ENCODE measurements around the gene MTHFD2L.

The MTHFD2L gene

DNA sequence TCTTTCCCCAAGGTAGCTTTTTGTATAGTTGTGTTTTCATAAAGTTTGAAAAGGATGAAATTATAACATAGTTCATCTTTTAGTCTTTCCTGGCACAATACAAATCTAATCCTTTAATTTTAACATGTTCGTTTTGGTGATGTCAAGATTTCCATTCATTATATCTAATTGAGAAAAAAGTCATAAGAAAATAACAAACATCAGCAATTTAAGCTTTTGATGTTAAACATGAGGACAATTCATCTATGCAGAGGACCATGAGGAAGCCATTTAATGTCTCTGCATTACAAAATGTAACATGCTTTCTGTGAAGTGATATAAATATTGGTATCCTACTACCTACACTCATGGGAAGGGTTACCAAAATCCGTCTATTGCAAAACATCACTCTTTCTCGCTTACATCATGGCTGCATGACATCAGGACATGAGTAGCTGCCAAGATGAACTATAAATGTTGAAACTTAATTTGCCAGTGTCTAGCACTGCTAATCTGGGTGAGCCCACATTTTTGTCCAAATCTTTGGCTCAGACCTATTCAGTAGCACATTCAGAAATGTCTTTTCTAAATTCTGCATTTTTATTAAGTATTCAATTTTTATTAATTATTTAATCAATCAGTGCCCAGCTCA is 159.8 kb downstream of the MTHFD2L start:
- Histone ChIP-seq H3K27me3 (ENCODE audit: low read length) (no peaks in the 10 kb centered on the region), H3F3A (ENCODE audit: insufficient read depth) (no peaks in the 10 kb centered on the region), H3K79me2 (ENCODE audit: insufficient read depth, low read length) (no peaks in the 10 kb centered on the region), H3K36me3 (ENCODE audit: low read length) (no peaks in the 10 kb centered on the region), H4K20me1 (ENCODE audit: low read depth, low read length) (no peaks in the 10 kb centered on the region), H3K9me3 (ENCODE audit: insufficient read depth, low read length) (no peaks in the 10 kb centered on the region), H3K27ac (ENCODE audit: low read depth, low read length) (no peak overlapping the region), H3K4me2 (ENCODE audit: low read depth, low read length, poor library complexity, severe bottlenecking) (no peak overlapping the region), H3K9me2 (replicated peaks; ENCODE audit: insufficient read depth, low read length) (no peaks in the 10 kb centered on the region), H3K4me3 (ENCODE audit: insufficient read depth, low read length, poor library complexity, severe bottlenecking) (no peak overlapping the region), H2AFZ (ENCODE audit: low read depth, low read length, severe bottlenecking) (no peak overlapping the region), H3K9ac (ENCODE audit: low read length) (no peak overlapping the region)
- TF ChIP-seq EZH2phosphoT487 (conservative IDR thresholded peaks at IDR 0.05; ENCODE audit: low read length), result no peak
- no peak for TF ChIP-seq CTCF (IDR thresholded peaks at IDR 0.05; ENCODE audit: insufficient read depth, low read length, poor library complexity, severe bottlenecking)

- Histone ChIP-seq H3F3A (ENCODE audit: insufficient read depth) (no peaks in the 10 kb centered on the region), H3K4me3 (ENCODE audit: insufficient read depth, low read length, poor library complexity, severe bottlenecking) (no peak overlapping the region), H3K9me2 (replicated peaks; ENCODE audit: insufficient read depth, low read length) (no peaks in the 10 kb centered on the region), H2AFZ (ENCODE audit: low read depth, low read length, severe bottlenecking) (no peak overlapping the region), H3K27ac (ENCODE audit: low read depth, low read length) (no peak overlapping the region), H3K36me3 (ENCODE audit: low read length) (no peaks in the 10 kb centered on the region), H3K79me2 (ENCODE audit: insufficient read depth, low read length) (no peaks in the 10 kb centered on the region), H4K20me1 (ENCODE audit: low read depth, low read length) (no peaks in the 10 kb centered on the region), H3K4me2 (ENCODE audit: low read depth, low read length, poor library complexity, severe bottlenecking) (no peak overlapping the region), H3K27me3 (ENCODE audit: low read length) (no peaks in the 10 kb centered on the region), H3K9ac (ENCODE audit: low read length) (no peak overlapping the region), H3K9me3 (ENCODE audit: insufficient read depth, low read length) (no peaks in the 10 kb centered on the region)
- TF ChIP-seq EZH2phosphoT487 (conservative IDR thresholded peaks at IDR 0.05; ENCODE audit: low read length) (no peak), CTCF (IDR thresholded peaks at IDR 0.05; ENCODE audit: insufficient read depth, low read length, poor library complexity, severe bottlenecking) (no peak)
These were observed 160.4 kb downstream of the MTHFD2L start for GRCh38 chr4:74318276-74318675.

DNA sequence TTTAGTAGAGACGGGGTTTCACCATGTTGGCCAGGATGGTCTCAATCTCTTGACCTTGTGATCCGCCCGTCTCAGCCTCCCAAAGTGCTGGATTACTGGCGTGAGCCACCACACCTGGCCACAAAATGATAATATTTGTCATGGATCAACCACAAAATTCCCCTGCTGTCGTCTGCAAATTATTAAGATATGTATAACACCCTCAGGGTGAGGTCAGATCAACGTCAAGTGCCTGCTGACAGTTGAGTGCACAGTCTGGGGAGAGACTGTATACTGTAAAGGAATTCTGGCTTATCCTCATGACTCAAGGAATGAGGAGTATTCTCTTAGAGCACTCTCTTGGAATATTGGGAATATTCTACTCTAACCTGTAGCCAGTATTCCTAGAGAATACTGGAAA is 161.6 kb downstream of the MTHFD2L start:
- H3K4me2 ChIP-seq (ENCODE audit: low read depth, low read length, poor library complexity, severe bottlenecking), result no peak overlapping the region
- H2AFZ ChIP-seq (ENCODE audit: low read depth, low read length, severe bottlenecking), result no peak overlapping the region
- no peak overlapping the region for H3K4me3 ChIP-seq (ENCODE audit: insufficient read depth, low read length, poor library complexity, severe bottlenecking)
- no peaks in the 10 kb centered on the region for H3K9me3 ChIP-seq (ENCODE audit: insufficient read depth, low read length)
- no peaks in the 10 kb centered on the region for H4K20me1 ChIP-seq (ENCODE audit: low read depth, low read length)
- H3K79me2 ChIP-seq (ENCODE audit: insufficient read depth, low read length), result no peaks in the 10 kb centered on the region
- no peaks in the 10 kb centered on the region for H3F3A ChIP-seq (ENCODE audit: insufficient read depth)
- TF ChIP-seq CTCF (IDR thresholded peaks at IDR 0.05; ENCODE audit: insufficient read depth, low read length, poor library complexity, severe bottlenecking) (no peak), EZH2phosphoT487 (conservative IDR thresholded peaks at IDR 0.05; ENCODE audit: low read length) (no peak)
- H3K9ac ChIP-seq (ENCODE audit: low read length), result no peak overlapping the region
- H3K27me3 ChIP-seq (ENCODE audit: low read length), result no peaks in the 10 kb centered on the region
- no peak overlapping the region for H3K27ac ChIP-seq (ENCODE audit: low read depth, low read length)
- H3K9me2 ChIP-seq (replicated peaks; ENCODE audit: insufficient read depth, low read length), result no peaks in the 10 kb centered on the region
- no peaks in the 10 kb centered on the region for H3K36me3 ChIP-seq (ENCODE audit: low read length)
